ENCODE measurements around the gene PKD1L1. TPM values are rescaled to one million over a fixed set of nuclear protein-coding genes. Genes with fewer than 3 reads are reported as not detected.

Gene PKD1L1
- total RNA-seq, 1 donor from 2014 or later, result 0.05 TPM

DNA sequence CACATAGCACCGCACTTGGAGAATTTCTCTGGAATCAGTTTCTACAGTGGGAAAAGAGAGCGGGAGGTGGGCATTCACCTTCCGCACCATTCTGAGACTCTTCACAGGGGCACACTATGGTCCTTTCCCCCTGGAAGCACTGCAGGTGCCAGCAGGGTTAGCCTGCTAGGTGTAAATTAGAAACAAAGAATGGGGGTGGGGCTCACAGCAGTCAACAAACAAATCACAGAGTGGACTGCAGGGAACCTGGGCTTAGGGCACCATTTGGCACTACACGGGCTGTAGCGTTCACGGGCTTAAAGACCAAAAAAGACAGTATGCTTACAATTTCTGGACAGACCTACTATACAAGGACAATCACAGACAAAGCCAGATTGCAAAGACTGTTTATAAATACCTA, 8.0 kb upstream of the PKD1L1 start:
- TF ChIP-seq, protein P1, sequence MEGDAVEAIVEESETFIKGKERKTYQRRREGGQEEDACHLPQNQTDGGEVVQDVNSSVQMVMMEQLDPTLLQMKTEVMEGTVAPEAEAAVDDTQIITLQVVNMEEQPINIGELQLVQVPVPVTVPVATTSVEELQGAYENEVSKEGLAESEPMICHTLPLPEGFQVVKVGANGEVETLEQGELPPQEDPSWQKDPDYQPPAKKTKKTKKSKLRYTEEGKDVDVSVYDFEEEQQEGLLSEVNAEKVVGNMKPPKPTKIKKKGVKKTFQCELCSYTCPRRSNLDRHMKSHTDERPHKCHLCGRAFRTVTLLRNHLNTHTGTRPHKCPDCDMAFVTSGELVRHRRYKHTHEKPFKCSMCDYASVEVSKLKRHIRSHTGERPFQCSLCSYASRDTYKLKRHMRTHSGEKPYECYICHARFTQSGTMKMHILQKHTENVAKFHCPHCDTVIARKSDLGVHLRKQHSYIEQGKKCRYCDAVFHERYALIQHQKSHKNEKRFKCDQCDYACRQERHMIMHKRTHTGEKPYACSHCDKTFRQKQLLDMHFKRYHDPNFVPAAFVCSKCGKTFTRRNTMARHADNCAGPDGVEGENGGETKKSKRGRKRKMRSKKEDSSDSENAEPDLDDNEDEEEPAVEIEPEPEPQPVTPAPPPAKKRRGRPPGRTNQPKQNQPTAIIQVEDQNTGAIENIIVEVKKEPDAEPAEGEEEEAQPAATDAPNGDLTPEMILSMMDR (IDR thresholded peaks at IDR 0.05), result no peak
- no peaks in the 10 kb centered on the region for H3K9me3 Mint-ChIP-seq (ENCODE audit: unreplicated experiment)
- H3K27me3 Mint-ChIP-seq (ENCODE audit: unreplicated experiment), result no peaks in the 10 kb centered on the region
- H3K36me3 Mint-ChIP-seq (ENCODE audit: unreplicated experiment), result peaks cover 9% of the 10 kb centered on the region
- no peak for DNase-seq (ENCODE audit: extremely low spot score, unreplicated experiment)
- H3K4me1 Mint-ChIP-seq (ENCODE audit: unreplicated experiment), result no peaks in the 10 kb centered on the region
- no peak overlapping the region for H3K4me3 Mint-ChIP-seq (ENCODE audit: unreplicated experiment)
- no peak overlapping the region for H3K27ac Mint-ChIP-seq (ENCODE audit: unreplicated experiment)

DNA sequence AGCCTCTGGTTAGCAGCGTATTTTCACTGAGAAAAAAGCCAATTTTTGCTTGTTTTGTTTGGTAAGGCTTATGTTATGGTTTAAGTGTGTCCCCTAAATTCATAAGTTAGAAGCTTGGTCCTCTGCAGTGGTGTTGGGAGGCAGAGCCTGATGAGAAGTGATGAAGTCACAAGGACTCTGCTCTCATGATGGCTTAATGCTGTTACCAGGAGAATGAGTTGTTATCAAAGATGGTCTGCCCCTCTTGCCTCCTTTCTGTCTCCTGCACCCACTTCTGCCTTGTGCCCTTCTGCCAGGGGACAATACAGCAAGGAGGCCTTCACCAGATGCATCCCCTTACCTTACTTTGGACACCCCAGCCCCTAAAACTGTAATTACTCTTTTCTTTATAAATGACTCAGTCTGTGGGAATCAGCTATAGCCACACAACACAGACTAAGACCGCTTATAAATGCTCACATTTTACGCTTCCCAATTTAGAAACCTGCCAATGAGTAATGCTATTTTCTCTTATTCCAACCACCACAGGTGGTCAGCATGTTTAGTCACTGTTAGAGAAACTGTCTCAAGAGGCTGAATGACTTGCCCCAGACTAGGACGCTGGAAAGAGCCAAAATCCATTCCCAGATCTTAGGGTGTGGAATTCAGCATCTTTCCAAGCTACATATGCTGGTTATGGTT, 6.1 kb upstream of the PKD1L1 start:
- H3K27ac Mint-ChIP-seq (ENCODE audit: unreplicated experiment), result no peak overlapping the region
- H3K4me3 Mint-ChIP-seq (ENCODE audit: unreplicated experiment), result no peak overlapping the region
- no peaks in the 10 kb centered on the region for H3K27me3 Mint-ChIP-seq (ENCODE audit: unreplicated experiment)
- no peak for DNase-seq (ENCODE audit: extremely low spot score, unreplicated experiment)
- TF ChIP-seq, protein P1 (IDR thresholded peaks at IDR 0.05), result no peak
- H3K36me3 Mint-ChIP-seq (ENCODE audit: unreplicated experiment), result peaks cover 3% of the 10 kb centered on the region
- no peaks in the 10 kb centered on the region for H3K4me1 Mint-ChIP-seq (ENCODE audit: unreplicated experiment)
- no peaks in the 10 kb centered on the region for H3K9me3 Mint-ChIP-seq (ENCODE audit: unreplicated experiment)

DNA sequence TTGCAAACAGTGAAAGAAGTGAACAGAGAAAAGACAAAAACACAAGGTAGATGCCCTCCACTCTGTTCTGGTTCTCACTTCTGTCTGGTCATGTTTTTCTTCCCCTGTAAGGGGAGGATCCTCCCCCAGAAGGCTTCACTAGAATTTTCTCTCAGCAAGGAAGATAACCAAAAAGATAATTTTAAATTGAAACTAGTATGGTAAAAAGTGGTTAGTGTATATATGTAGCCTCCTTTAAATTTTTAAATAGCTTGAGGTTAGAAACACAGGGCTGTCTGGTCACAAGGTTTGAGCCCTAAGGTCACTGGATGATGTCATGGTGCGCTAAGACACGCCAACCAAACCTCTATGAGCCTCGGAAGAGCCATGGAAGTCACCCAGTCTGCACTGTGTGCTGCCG, 5.6 kb upstream of the PKD1L1 start:
- no peak overlapping the region for H3K27ac Mint-ChIP-seq (ENCODE audit: unreplicated experiment)
- no peak overlapping the region for H3K4me3 Mint-ChIP-seq (ENCODE audit: unreplicated experiment)
- TF ChIP-seq, protein P1 (IDR thresholded peaks at IDR 0.05), result no peak
- H3K27me3 Mint-ChIP-seq (ENCODE audit: unreplicated experiment), result no peaks in the 10 kb centered on the region
- H3K36me3 Mint-ChIP-seq (ENCODE audit: unreplicated experiment), result peaks cover 3% of the 10 kb centered on the region
- H3K9me3 Mint-ChIP-seq (ENCODE audit: unreplicated experiment), result no peaks in the 10 kb centered on the region
- peaks cover under 1% of the 10 kb centered on the region for H3K4me1 Mint-ChIP-seq (ENCODE audit: unreplicated experiment)
- no peak for DNase-seq (ENCODE audit: extremely low spot score, unreplicated experiment)

DNA sequence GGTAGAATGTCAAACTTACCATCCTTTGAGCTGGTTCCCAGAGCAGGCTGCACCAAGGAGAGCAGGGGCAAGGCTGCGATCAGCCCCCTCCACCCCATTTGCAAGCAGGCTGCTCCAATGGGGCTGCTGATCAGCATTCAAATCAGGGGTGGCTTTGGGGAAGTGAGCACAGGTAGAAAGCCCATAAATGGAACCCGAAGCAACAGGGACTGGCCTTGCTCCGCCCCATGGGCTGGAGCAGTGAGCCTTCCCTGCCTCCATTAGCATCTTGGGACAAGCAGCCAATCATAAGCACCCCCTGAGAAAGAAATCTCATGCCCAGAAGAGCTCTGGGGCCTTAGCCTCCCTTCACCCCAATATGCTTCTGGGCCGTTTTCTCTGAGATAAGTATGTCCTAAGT, 4.0 kb upstream of the PKD1L1 start:
- Mint-ChIP-seq H3K27me3 (ENCODE audit: unreplicated experiment) (no peaks in the 10 kb centered on the region), H3K36me3 (ENCODE audit: unreplicated experiment) (peaks cover 3% of the 10 kb centered on the region), H3K27ac (ENCODE audit: unreplicated experiment) (no peak overlapping the region), H3K9me3 (ENCODE audit: unreplicated experiment) (no peaks in the 10 kb centered on the region), H3K4me3 (ENCODE audit: unreplicated experiment) (no peak overlapping the region), H3K4me1 (ENCODE audit: unreplicated experiment) (peaks cover 8% of the 10 kb centered on the region)
- DNase-seq (ENCODE audit: extremely low spot score, unreplicated experiment), result no peak
- TF ChIP-seq, protein P1 (IDR thresholded peaks at IDR 0.05), result no peak

DNA sequence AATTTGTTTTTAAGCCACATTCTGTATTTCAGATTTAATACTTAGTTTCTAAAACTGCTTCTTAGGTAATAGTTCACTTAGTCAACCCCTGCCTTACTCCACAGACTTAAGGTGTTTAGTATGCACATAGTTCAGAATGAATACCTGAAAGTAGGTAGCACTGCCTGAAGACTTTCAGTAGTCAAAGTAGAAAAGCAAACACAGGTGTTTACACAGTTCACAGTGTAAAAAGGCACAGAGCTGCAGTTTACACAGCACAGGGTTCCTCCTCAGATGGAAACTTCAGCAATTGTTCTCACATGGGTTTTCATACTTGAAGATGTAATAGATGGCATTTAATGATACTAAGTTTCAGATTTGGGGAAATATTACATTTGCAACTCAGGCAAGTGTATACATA, 3.1 kb upstream of the PKD1L1 start:
- no peak for DNase-seq (ENCODE audit: extremely low spot score, unreplicated experiment)
- no peaks in the 10 kb centered on the region for H3K9me3 Mint-ChIP-seq (ENCODE audit: unreplicated experiment)
- H3K27ac Mint-ChIP-seq (ENCODE audit: unreplicated experiment), result no peak overlapping the region
- TF ChIP-seq, protein P1 (IDR thresholded peaks at IDR 0.05), result no peak
- H3K4me1 Mint-ChIP-seq (ENCODE audit: unreplicated experiment), result peaks cover 8% of the 10 kb centered on the region
- H3K4me3 Mint-ChIP-seq (ENCODE audit: unreplicated experiment), result no peak overlapping the region
- H3K36me3 Mint-ChIP-seq (ENCODE audit: unreplicated experiment), result peaks cover 3% of the 10 kb centered on the region
- no peaks in the 10 kb centered on the region for H3K27me3 Mint-ChIP-seq (ENCODE audit: unreplicated experiment)
